ENCODE results near the gene B4GALT6.

B4GALT6 gene

GRCh38 chr18:31658670-31659575, 25.5 kb downstream of the B4GALT6 start:
- DNase-seq, result no peak

GRCh38 chr18:31657823-31658669, 26.3 kb downstream of the B4GALT6 start:
- no peak for DNase-seq

GRCh38 chr18:31656754-31657153, 27.6 kb downstream of the B4GALT6 start:
- no peak for DNase-seq

GRCh38 chr18:31655354-31655753, 29.0 kb downstream of the B4GALT6 start:
- DNase-seq, result no peak

GRCh38 chr18:31652877-31653276, 31.5 kb downstream of the B4GALT6 start:
- DNase-seq, result no peak

- no peak for DNase-seq
These were observed 32.0 kb downstream of the B4GALT6 start for GRCh38 chr18:31652357-31652756.

GRCh38 chr18:31651369-31651768, 33.0 kb downstream of the B4GALT6 start:
- no peak for DNase-seq

- DNase-seq, result no peak
These were observed 34.2 kb downstream of the B4GALT6 start for GRCh38 chr18:31649978-31650719.

GRCh38 chr18:31649449-31649848, 34.9 kb downstream of the B4GALT6 start:
- no peak for DNase-seq

GRCh38 chr18:31648966-31649429, 35.4 kb downstream of the B4GALT6 start:
- no peak for DNase-seq

GRCh38 chr18:31648458-31648857, 35.9 kb downstream of the B4GALT6 start:
- no peak for DNase-seq

GRCh38 chr18:31647127-31647753, 37.1 kb downstream of the B4GALT6 start:
- DNase-seq, result no peak

- DNase-seq, result no peak
These were observed 37.9 kb downstream of the B4GALT6 start for GRCh38 chr18:31646332-31647126.

GRCh38 chr18:31645411-31645810, 39.0 kb downstream of the B4GALT6 start:
- no peak for DNase-seq

GRCh38 chr18:31643003-31643402, 41.4 kb downstream of the B4GALT6 start:
- DNase-seq, result no peak

- DNase-seq, result no peak
These were observed 46.9 kb downstream of the B4GALT6 start for GRCh38 chr18:31637445-31637844.

GRCh38 chr18:31636387-31636786, 48.0 kb downstream of the B4GALT6 start:
- no peak for DNase-seq

- DNase-seq, result no peak
These were observed 50.1 kb downstream of the B4GALT6 start for GRCh38 chr18:31634331-31634713.

GRCh38 chr18:31633392-31634330, 50.7 kb downstream of the B4GALT6 start:
- no peak for DNase-seq

- DNase-seq, result no peak
These were observed 52.0 kb downstream of the B4GALT6 start for GRCh38 chr18:31632356-31632755.
